Inflammatory macrophage (primary cell): ENCODE measurements around the gene PRPF6.
A peak's percentile ranks its signal among the peaks of the same experiment; 100 is the strongest.

Experiments used
- DNase-seq, 2 donors: peaks; one replicate each; pipeline ENCODE4 v3.0.0-alpha.2; 2020 to 2022
- total RNA-seq, 18 experiments: gene quantifications; one replicate each; lab custom pipeline; 2026; ENCODE audit warnings: mixed read lengths in 6 of 18, inconsistent platforms in 2 of 18; lab: John Stamatoyannopoulos, UW

The PRPF6 gene
- 28.9 to 104 (median 76.9) reads per million in 18 experiments for total RNA-seq

- peak; percentile 97 to 98 for DNase-seq
Measured at GRCh38 chr20:63980806-63981728, at the start of gene PRPF6. Gene PRPF6 (plus strand): TSS chr20:63981132. CDS start chr20:63981246, 114 bp downstream.

DNA sequence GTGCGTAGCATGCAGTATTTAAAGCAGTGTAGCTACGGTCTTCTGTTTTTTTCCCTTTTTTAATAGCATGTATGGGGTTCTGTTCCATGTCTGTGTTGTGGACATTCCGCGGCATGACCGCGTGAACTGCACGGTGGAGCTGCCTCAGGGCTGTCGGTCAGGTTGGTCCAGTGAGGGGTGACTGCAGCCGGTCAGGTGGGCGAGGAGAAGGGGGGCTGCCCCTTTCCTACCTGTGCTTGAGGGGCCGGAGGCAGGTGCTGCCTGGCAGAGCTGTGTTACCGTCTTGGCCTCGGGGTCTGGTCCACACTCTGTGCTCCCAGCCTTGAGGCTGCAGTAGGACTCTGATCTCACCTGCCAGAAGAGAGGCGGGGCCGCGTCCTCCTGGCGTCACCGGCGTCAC is 49.2 kb upstream of the PRPF6 start:
- no peak for DNase-seq

DNA sequence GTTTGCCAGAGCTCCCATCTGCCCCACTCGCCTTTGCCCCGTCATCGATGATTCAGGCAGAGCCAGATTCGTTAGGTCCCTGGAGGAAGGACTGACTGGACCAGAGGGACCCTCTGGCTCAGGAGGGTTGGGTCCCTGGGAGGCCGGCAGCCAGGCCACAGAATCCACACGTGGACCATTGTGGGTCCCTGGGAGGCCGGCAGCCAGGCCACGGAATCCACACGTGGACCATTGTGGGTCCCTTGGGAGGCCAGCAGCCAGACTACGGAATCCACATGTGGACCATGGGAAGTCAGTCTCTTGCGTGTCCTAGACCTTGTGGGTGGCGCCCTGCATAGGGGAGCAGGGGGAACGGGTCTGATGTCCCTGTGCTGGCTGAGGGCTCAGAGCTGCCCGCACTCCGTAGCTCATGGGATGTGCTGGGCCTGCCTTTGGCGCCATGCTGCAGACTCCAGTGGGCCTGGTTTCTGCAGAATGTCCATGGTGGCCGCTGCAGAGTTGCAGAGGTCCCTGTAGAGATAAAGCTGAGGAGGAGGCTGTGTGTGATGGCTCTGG is 48.2 kb upstream of the PRPF6 start:
- DNase-seq = no peak

GRCh38 chr20:63933646-63934045 is 47.3 kb upstream of the PRPF6 start:
- DNase-seq = no peak

- DNase-seq = peak in 1 of 2 donors; percentile 14
Measured at GRCh38 chr20:63934271-63935068, 46.5 kb upstream of the PRPF6 start.

DNA sequence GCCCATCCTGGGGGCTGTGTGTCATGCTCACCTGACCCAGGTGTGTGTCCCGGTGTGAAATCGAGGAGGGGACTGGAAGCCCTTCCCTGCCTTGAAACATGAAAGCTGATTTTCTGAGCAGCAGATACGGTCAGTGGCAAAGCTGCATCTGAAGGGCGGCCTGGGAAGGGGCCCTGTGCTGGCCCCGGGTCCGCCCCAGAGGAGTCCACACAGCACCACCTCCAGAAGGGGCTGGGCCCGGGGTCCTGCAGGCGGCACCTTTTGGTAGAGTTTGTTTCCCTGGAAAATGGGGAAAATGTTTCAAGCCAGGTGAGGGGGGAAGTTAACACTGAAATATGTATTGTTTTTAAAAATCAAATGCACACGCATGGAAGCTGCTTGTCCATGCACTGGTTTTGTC is 45.5 kb upstream of the PRPF6 start:
- no peak for DNase-seq

DNA sequence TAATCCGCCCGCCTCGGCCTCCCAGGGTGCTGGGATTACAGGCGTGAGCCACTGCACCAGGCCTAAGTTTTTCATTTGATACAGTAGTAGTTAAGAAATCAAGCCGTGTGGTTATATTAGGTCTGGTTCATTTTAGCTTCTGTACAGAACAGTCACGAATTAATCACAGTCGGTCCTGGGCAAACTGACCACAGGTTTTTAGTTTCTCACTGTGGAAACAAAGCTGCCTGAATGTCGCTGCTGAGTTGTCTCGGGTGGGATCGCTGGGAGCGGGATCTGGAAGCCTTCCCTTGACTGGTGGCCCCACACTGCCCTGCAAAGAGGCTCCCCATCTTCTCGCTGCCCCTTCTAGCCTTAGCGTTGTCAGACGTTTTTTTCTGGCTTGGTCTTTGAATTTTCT is 43.3 kb upstream of the PRPF6 start:
- no peak for DNase-seq

- DNase-seq = peak in 1 of 2 donors; percentile 15
Measured at GRCh38 chr20:63939061-63939935, 41.6 kb upstream of the PRPF6 start.

DNA sequence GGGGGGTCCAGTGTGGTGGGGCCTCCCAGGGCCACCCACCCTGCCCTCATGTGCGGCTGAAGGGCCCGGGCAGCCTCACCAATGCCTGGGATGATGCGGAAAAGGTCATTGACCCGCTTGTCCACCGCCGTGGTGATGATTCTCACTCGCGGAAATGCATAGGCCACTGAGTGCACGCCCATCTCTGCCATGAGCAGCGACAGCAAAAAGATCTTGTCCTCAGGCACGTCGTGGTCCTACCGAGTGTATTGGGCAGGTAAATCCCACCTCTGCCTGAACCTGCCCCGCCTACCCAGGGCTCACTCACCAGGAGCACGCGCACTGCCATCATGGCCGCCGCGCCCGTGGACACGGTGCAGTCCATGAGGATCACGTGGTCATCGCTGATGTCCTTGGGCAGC is 40.9 kb upstream of the PRPF6 start:
- DNase-seq = no peak

DNA sequence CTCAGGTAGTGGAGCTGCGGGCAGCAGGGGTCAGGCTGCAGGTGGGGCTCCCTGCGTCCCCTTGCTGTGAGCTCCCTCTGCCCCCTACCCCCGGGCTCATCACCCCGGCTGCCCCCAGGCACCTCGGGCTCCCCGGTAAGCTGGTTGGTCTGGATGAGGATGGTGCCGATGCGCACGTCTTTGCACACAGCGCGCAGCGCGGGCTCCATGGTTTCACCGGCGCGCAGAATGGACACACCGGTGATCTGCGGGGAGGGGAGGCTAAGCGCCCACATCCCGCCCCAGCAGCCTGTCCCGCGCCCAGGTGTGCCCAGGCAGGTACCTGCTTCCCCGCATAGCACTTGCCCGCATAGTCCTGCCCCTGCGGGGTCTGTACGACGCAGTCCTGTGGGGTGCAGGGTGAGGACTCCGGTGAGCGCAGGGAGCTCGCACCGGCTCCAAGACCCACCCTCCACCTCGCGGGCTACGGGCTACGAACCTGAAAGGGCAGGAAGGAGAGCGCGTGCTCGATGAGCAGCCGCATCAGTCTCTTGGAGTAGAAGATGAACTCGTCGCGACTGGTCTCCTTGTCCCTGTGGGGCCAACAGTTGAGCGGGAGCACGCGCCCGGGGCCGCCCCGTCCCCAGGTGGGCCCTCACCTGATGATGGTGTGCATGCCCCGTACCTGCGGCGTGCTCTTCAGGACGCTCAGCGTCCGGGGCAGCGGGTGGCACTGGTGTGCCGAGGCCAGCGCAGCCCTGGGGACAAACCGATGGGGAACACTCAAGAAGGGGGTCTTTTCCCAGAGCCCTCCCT is 40.3 kb upstream of the PRPF6 start:
- no peak for DNase-seq

DNA sequence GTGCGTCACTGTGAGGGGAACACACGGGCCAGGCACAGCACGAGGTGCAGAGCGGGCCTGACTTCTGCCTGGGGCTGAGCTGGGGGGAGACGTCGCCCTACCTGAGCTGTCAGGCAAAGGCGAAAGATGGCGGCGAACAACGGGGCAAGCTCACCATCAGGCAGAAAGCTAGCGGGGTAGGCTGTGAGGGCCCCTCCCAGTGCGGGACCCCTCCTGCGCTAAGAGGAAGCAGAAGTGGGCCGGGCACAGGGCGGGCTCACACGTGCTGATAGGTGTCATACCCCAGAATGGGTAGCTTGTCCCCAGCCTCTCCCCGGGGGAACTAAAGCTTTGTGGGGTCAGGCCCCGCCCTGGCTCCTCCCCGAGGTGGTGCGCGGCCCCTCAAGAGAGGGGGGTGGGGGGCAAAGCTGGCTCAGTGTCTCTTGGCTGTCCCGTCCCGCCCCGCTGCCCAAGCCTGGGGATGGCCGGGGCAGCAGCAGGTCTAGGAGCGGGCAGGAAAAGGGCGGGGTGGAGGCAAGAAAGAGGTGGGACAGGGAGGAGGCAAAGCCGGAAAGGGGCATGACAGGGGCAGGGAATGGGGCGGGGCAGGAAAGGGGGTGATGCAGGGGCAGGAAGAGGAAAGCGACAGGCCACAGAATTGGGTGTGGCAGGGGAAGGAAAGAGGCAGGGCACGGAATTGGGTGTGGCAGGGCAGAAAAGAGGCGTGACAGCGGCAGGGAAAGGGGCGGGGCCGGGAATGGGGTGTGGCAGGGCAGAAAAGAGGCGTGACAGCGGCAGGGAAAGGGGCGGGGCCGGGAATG is 39.5 kb upstream of the PRPF6 start:
- DNase-seq = peak; percentile 78 to 80

- DNase-seq = peak; percentile 29 to 38
Measured at GRCh38 chr20:63942250-63942951, 38.5 kb upstream of the PRPF6 start.

- no peak for DNase-seq
Measured at GRCh38 chr20:63942969-63943807, 37.7 kb upstream of the PRPF6 start.

DNA sequence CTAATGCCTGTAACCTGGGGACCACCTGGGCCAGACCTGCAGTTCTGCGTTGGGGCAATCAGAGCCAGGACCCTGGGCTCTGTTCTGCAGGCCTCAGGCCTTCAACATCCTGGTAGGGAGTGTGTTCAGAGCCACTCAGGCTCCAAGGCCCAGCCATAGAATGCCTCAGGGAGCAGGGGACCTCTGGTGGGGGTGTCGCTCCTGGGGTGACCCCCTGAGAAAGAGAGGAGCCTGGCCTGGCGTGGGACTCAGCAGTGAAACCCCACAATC is 37.2 kb upstream of the PRPF6 start:
- DNase-seq = no peak

DNA sequence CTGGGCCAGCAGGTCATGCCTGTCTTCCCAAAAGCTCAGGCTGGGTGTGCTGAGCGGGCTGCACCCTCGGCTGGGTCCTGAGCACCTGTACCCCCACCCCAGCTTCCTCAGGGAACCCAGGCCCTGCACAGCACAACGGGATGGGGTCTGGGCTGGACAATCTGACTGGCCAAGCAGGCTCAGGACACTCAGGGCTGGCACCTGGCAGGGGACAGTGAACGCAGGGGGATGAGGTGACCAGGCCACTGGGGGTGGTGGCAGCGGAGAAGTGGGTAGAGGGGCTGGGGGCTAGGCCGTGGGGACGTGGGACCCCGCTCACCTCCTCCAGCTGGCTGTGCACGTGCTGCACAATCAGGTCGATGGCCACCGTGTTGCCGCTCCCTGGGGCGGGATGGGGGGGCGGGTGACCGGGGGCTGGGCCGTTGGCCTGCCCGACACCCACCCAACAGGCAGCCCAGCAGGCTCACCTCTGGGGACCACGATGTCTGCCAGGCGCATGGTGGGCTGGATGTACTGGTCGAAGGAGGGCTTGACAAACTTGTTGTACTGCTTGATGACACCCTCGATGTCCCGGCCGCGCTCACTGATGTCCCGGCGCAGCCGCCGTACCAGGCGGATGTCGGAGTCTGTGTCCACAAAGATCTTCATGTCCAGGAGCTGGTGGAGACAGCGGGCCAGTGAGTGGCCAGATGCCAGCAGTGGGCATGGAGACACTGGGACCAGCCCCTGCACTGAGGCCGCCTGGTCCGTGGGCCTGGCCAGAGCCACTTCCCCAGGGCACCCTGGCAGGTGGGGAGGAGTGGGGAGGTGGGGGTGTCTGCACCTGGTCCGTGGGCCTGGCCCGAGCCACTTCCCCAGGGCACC is 36.6 kb upstream of the PRPF6 start:
- DNase-seq = no peak

- no peak for DNase-seq
Measured at GRCh38 chr20:63945031-63945658, 35.8 kb upstream of the PRPF6 start.
